ENCODE results near the gene ZNF587B. TPM values are rescaled to one million over a fixed set of nuclear protein-coding genes. Genes with fewer than 3 reads are reported as not detected.

ZNF587B gene
- polyA plus RNA-seq, 6 donors from 2014 or later: 1.3 to 3.0 (median 1.5) TPM; not detected in 1

Other genes starting within 250 kb of the ZNF587B start
- gene ZIK1, start 246.2 kb upstream of the ZNF587B start, polyA plus RNA-seq (ENCODE audit: low read depth in 6 of 6): 10 to 100 TPM; 14.2 to 22.7 (median 17.8) TPM
- gene ZNF530, start 230.4 kb upstream of the ZNF587B start, polyA plus RNA-seq (ENCODE audit: low read depth in 6 of 6): 10 to 100 TPM in 2 of 6 donors, 1 to 10 TPM in 4; 4.1 to 14.7 (median 7.2) TPM
- 10 to 100 TPM; 17.2 to 32.7 (median 20.6) TPM for gene ZNF134, start 216.1 kb upstream of the ZNF587B start, polyA plus RNA-seq (ENCODE audit: low read depth in 6 of 6)
- gene ZNF211, start 197.1 kb upstream of the ZNF587B start, polyA plus RNA-seq (ENCODE audit: low read depth in 6 of 6): 10 to 100 TPM in 5 of 6 donors, not detected in 1; 17.0 to 27.4 (median 20.9) TPM
- gene ZSCAN4, start 161.4 kb upstream of the ZNF587B start, polyA plus RNA-seq (ENCODE audit: low read depth in 6 of 6): not detected
- 10 to 100 TPM in 3 of 6 donors, 1 to 10 TPM in 2, under 1 TPM in 1; 0.91 to 14.1 (median 9.8) TPM for gene ZNF551, start 148.3 kb upstream of the ZNF587B start, polyA plus RNA-seq (ENCODE audit: low read depth in 6 of 6)
- gene ZNF154, start 121.1 kb upstream of the ZNF587B start, polyA plus RNA-seq (ENCODE audit: low read depth in 6 of 6): 10 to 100 TPM in 2 of 6 donors, 1 to 10 TPM in 4; 4.3 to 12.9 (median 6.0) TPM
- gene ZNF671, start 102.7 kb upstream of the ZNF587B start, polyA plus RNA-seq (ENCODE audit: low read depth in 6 of 6): 10 to 100 TPM; 25.2 to 41.6 (median 30.4) TPM
- 10 to 100 TPM; 11.9 to 18.4 (median 15.1) TPM for gene ZNF776, start 83.5 kb upstream of the ZNF587B start, polyA plus RNA-seq (ENCODE audit: low read depth in 6 of 6)
- 10 to 100 TPM; 17.1 to 29.8 (median 24.1) TPM for gene ZNF586, start 60.6 kb upstream of the ZNF587B start, polyA plus RNA-seq (ENCODE audit: low read depth in 6 of 6)
- gene ZNF552, start 15.4 kb upstream of the ZNF587B start, polyA plus RNA-seq (ENCODE audit: low read depth in 6 of 6): 10 to 100 TPM in 2 of 6 donors, 1 to 10 TPM in 4; 4.1 to 15.2 (median 6.3) TPM
- 10 to 100 TPM in 1 of 6 donors, 1 to 10 TPM in 5; 4.5 to 11.1 (median 6.8) TPM for gene ZNF587, start 19.6 kb downstream of the ZNF587B start, polyA plus RNA-seq (ENCODE audit: low read depth in 6 of 6)
- gene ZNF814, start 58.7 kb downstream of the ZNF587B start, polyA plus RNA-seq (ENCODE audit: low read depth in 6 of 6): 10 to 100 TPM; 27.7 to 41.6 (median 34.5) TPM
- 1 to 10 TPM in 5 of 6 donors, under 1 TPM in 1; 0.80 to 6.4 (median 2.1) TPM for gene ZNF417, start 86.3 kb downstream of the ZNF587B start, polyA plus RNA-seq (ENCODE audit: low read depth in 6 of 6)
- 10 to 100 TPM in 4 of 6 donors, 1 to 10 TPM in 2; 7.9 to 23.3 (median 12.2) TPM for gene ZNF418, start 105.1 kb downstream of the ZNF587B start, polyA plus RNA-seq (ENCODE audit: low read depth in 6 of 6)
- gene ZNF256, start 117.4 kb downstream of the ZNF587B start, polyA plus RNA-seq (ENCODE audit: low read depth in 6 of 6): 10 to 100 TPM in 5 of 6 donors, 1 to 10 TPM in 1; 9.1 to 20.6 (median 13.9) TPM
- under 1 TPM in 4 of 6 donors, not detected in 2; 0.41 to 0.89 (median 0.57) TPM for gene C19orf18, start 144.2 kb downstream of the ZNF587B start, polyA plus RNA-seq (ENCODE audit: low read depth in 6 of 6)
- 10 to 100 TPM in 3 of 6 donors, 1 to 10 TPM in 3; 6.1 to 16.0 (median 9.3) TPM for gene ZNF606, start 172.5 kb downstream of the ZNF587B start, polyA plus RNA-seq (ENCODE audit: low read depth in 6 of 6)
- gene ZSCAN1, start 203.7 kb downstream of the ZNF587B start, polyA plus RNA-seq (ENCODE audit: low read depth in 6 of 6): not detected
- gene ZNF135, start 229.0 kb downstream of the ZNF587B start, polyA plus RNA-seq (ENCODE audit: low read depth in 6 of 6): 10 to 100 TPM in 1 of 6 donors, 1 to 10 TPM in 4, not detected in 1; 4.2 to 11.1 (median 5.6) TPM

Data from naive B cell (primary cell).